Measurements from ENCODE around the gene TAS2R7. TPM values are rescaled to one million over a fixed set of nuclear protein-coding genes. Genes with fewer than 3 reads are reported as not detected.

Gene TAS2R7, protein sequence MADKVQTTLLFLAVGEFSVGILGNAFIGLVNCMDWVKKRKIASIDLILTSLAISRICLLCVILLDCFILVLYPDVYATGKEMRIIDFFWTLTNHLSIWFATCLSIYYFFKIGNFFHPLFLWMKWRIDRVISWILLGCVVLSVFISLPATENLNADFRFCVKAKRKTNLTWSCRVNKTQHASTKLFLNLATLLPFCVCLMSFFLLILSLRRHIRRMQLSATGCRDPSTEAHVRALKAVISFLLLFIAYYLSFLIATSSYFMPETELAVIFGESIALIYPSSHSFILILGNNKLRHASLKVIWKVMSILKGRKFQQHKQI
- total RNA-seq, result not detected

DNA sequence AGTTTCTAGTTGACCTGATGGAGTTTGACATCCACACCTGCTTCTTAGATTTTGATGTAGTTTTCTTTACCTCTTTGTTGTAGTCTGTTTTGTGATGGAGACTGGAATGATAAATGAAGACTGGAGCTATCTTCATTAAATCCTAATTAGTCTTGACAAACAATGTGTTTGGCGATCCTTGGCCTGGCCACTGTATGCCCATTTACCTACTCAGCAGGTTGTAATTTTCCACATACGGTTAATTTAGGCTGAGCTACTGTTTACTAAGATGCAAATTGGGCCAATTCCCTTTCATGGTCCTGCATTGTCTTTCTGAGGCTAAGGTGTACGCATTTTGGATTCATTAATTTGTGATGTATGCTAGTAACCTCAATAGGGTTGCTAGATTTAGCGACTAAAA lies at the start of gene TAS2R7:
Gene TAS2R7, minus strand, starts transcription at position 41 of the 400 bp plus-strand sequence. CDS start 57 bp downstream, outside the sequence.
- Mint-ChIP-seq H3K4me3 (no peak within 1 kb of the TSS), H3K27ac (no peak within 1 kb of the TSS), H3K9me3 (no peaks in the 10 kb centered on the region), H3K27me3 (peaks cover 19% of the 10 kb centered on the region), H3K36me3 (ENCODE audit: low read depth) (no peaks in the 10 kb centered on the region), H3K4me1 (no peaks in the 10 kb centered on the region)
- no peak for ATAC-seq (replicated peaks)

DNA sequence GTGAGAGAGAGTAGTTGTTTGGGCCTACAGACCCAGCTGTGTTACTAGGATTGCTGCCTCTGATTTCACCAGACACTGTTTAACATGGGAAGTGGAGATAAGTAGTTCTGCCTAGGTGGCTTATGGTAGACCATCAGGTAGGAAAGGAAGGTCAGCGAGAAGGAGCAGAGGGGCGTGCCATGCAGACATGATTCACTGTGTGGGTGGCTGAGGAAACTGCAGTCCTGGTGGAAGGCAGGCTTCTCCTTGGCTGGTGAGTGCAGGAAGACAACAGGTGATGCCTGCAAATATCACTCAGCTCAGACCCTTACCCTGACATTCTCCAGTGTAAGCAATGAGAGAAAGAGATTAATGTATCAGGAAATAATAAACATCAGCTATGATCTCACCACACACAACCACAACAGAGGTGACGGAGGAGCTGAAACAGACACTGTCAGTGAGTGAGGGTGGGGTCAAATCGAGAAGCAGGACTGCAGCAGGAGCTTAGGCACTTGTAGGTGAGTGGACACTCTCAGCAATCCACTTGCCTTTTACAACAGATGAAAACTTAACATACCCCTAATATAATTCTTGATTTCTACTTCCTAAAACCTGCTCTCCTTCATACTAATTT lies 48.9 kb upstream of the TAS2R7 start:
- Mint-ChIP-seq H3K27me3 (no peaks in the 10 kb centered on the region), H3K9me3 (no peaks in the 10 kb centered on the region), H3K36me3 (ENCODE audit: low read depth) (peaks cover 35% of the 10 kb centered on the region), H3K27ac (peak overlapping the region; percentile 71), H3K4me3 (no peak overlapping the region), H3K4me1 (peaks cover 28% of the 10 kb centered on the region)
- peak; percentile 56 for ATAC-seq (replicated peaks)

DNA sequence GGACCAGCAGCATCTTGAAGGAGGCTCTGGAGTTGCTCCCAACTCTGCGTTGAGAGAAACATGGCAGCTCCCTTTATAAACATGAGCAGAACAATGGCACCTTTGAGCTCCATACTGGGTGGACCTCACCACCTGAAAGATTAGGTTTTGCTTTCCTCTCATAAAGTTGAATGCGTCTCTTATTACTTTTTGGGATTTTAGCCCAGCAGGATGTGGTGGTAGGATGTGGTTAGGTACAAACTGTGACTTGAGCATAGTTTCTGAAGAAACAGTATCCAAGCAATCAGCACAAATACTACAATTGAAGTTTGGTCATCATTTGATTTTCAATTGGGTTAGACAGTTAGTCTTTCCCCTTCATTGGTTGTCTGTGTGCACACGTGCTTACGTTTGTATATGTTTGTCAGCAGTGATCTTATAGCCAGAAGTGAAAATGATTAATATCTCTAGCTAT lies 47.0 kb upstream of the TAS2R7 start, which contains the start of gene PRR4:
Gene PRR4, minus strand, starts transcription at position 51 of the 454 bp plus-strand sequence. Its CDS starts 38 bp downstream, at position 13.
- H3K27me3 Mint-ChIP-seq, result no peaks in the 10 kb centered on the region
- H3K4me3 Mint-ChIP-seq, result no peak within 1 kb of the TSS
- peak within 1 kb of the TSS; percentile 71 for H3K27ac Mint-ChIP-seq
- peaks cover 28% of the 10 kb centered on the region for H3K4me1 Mint-ChIP-seq
- no peaks in the 10 kb centered on the region for H3K9me3 Mint-ChIP-seq
- H3K36me3 Mint-ChIP-seq (ENCODE audit: low read depth), result peaks cover 40% of the 10 kb centered on the region
- peak; percentile 67 for ATAC-seq (replicated peaks)

GRCh38 chr12:10847744-10848143 lies 45.3 kb upstream of the TAS2R7 start:
- H3K36me3 Mint-ChIP-seq (ENCODE audit: low read depth), result peaks cover 40% of the 10 kb centered on the region
- ATAC-seq (replicated peaks), result no peak
- H3K4me1 Mint-ChIP-seq, result peaks cover 24% of the 10 kb centered on the region
- no peaks in the 10 kb centered on the region for H3K9me3 Mint-ChIP-seq
- peak overlapping the region; percentile 7 for H3K27ac Mint-ChIP-seq
- H3K27me3 Mint-ChIP-seq, result no peaks in the 10 kb centered on the region
- H3K4me3 Mint-ChIP-seq, result no peak overlapping the region

- H3K27ac Mint-ChIP-seq, result no peak overlapping the region
- no peaks in the 10 kb centered on the region for H3K4me1 Mint-ChIP-seq
- H3K27me3 Mint-ChIP-seq, result no peaks in the 10 kb centered on the region
- ATAC-seq (replicated peaks), result no peak
- no peak overlapping the region for H3K4me3 Mint-ChIP-seq
- H3K9me3 Mint-ChIP-seq, result no peaks in the 10 kb centered on the region
- peaks cover 30% of the 10 kb centered on the region for H3K36me3 Mint-ChIP-seq (ENCODE audit: low read depth)
Observed at GRCh38 chr12:10842862-10843261, 40.4 kb upstream of the TAS2R7 start.

- Mint-ChIP-seq H3K4me3 (no peak overlapping the region), H3K27me3 (no peaks in the 10 kb centered on the region), H3K9me3 (no peaks in the 10 kb centered on the region), H3K36me3 (ENCODE audit: low read depth) (no peaks in the 10 kb centered on the region), H3K27ac (no peak overlapping the region), H3K4me1 (no peaks in the 10 kb centered on the region)
- no peak for ATAC-seq (replicated peaks)
Observed at GRCh38 chr12:10838461-10838860, 36.0 kb upstream of the TAS2R7 start.

GRCh38 chr12:10829994-10830393 lies 27.6 kb upstream of the TAS2R7 start:
- no peaks in the 10 kb centered on the region for H3K27me3 Mint-ChIP-seq
- H3K4me3 Mint-ChIP-seq, result no peak overlapping the region
- no peaks in the 10 kb centered on the region for H3K9me3 Mint-ChIP-seq
- H3K27ac Mint-ChIP-seq, result no peak overlapping the region
- H3K36me3 Mint-ChIP-seq (ENCODE audit: low read depth), result no peaks in the 10 kb centered on the region
- H3K4me1 Mint-ChIP-seq, result no peaks in the 10 kb centered on the region
- ATAC-seq (replicated peaks), result no peak

GRCh38 chr12:10826258-10826657 lies 23.8 kb upstream of the TAS2R7 start, which contains the start of gene TAS2R10:
TAS2R10 (minus strand) TSS chr12:10826358; CDS start chr12:10826269, 89 bp downstream.
- Mint-ChIP-seq H3K27ac (no peak within 1 kb of the TSS), H3K36me3 (ENCODE audit: low read depth) (no peaks in the 10 kb centered on the region), H3K4me1 (no peaks in the 10 kb centered on the region), H3K4me3 (no peak within 1 kb of the TSS), H3K9me3 (no peaks in the 10 kb centered on the region), H3K27me3 (no peaks in the 10 kb centered on the region)
- no peak for ATAC-seq (replicated peaks)

DNA sequence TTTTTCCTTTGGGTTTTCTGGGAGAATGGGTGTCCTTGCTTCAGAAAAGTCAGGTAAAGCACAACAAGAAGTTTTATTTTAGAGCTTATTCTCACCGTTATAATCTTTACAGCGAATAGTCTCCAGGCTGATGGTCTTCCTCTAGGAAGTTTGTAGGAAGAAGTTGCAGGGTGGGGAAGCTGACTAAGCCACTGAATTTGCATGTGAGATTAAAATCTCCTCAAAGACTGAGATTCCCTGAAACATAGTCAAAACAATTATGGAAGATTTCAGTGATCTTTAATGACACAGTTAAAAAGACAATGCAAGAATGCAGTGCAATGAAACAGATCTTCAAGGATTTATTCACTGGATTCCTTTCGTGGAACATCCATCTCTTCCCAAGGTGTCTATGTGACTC lies 22.5 kb upstream of the TAS2R7 start:
- Mint-ChIP-seq H3K36me3 (ENCODE audit: low read depth) (no peaks in the 10 kb centered on the region), H3K27ac (no peak overlapping the region), H3K27me3 (no peaks in the 10 kb centered on the region), H3K4me1 (no peaks in the 10 kb centered on the region), H3K4me3 (no peak overlapping the region), H3K9me3 (no peaks in the 10 kb centered on the region)
- ATAC-seq (replicated peaks), result no peak

GRCh38 chr12:10811883-10812536 lies 9.6 kb upstream of the TAS2R7 start:
- no peak for ATAC-seq (replicated peaks)
- peaks cover 11% of the 10 kb centered on the region for H3K27me3 Mint-ChIP-seq
- no peaks in the 10 kb centered on the region for H3K9me3 Mint-ChIP-seq

GRCh38 chr12:10810068-10810467 lies 7.6 kb upstream of the TAS2R7 start, which contains the start of gene TAS2R9:
TAS2R9 (minus strand) TSS chr12:10810168; CDS start chr12:10810075, 93 bp downstream.
- peaks cover 16% of the 10 kb centered on the region for H3K27me3 Mint-ChIP-seq
- no peaks in the 10 kb centered on the region for H3K4me1 Mint-ChIP-seq
- ATAC-seq (replicated peaks), result no peak
- no peaks in the 10 kb centered on the region for H3K9me3 Mint-ChIP-seq
- H3K27ac Mint-ChIP-seq, result no peak within 1 kb of the TSS
- H3K36me3 Mint-ChIP-seq (ENCODE audit: low read depth), result no peaks in the 10 kb centered on the region
- no peak within 1 kb of the TSS for H3K4me3 Mint-ChIP-seq

More at GRCh38 chr12:10811883-10812536, 9.6 kb upstream of the TAS2R7 start:
- no peak overlapping the region for H3K27ac Mint-ChIP-seq
- H3K36me3 Mint-ChIP-seq (ENCODE audit: low read depth), result no peaks in the 10 kb centered on the region
- H3K4me3 Mint-ChIP-seq, result no peak overlapping the region
- no peaks in the 10 kb centered on the region for H3K4me1 Mint-ChIP-seq

GRCh38 chr12:10807186-10807585 lies 4.8 kb upstream of the TAS2R7 start, which contains the start of gene TAS2R8:
TAS2R8 (minus strand) TSS chr12:10807286; CDS start chr12:10806980, 306 bp downstream.
- ATAC-seq (replicated peaks), result no peak
- Mint-ChIP-seq H3K4me1 (no peaks in the 10 kb centered on the region), H3K27me3 (peaks cover 16% of the 10 kb centered on the region), H3K4me3 (no peak within 1 kb of the TSS), H3K36me3 (ENCODE audit: low read depth) (no peaks in the 10 kb centered on the region), H3K27ac (no peak within 1 kb of the TSS), H3K9me3 (no peaks in the 10 kb centered on the region)

- no peaks in the 10 kb centered on the region for H3K4me1 Mint-ChIP-seq
- H3K27ac Mint-ChIP-seq, result no peak overlapping the region
- no peak for ATAC-seq (replicated peaks)
- H3K4me3 Mint-ChIP-seq, result no peak overlapping the region
- H3K9me3 Mint-ChIP-seq, result no peaks in the 10 kb centered on the region
- H3K27me3 Mint-ChIP-seq, result peaks cover 23% of the 10 kb centered on the region
- H3K36me3 Mint-ChIP-seq (ENCODE audit: low read depth), result no peaks in the 10 kb centered on the region
Observed at GRCh38 chr12:10801741-10802140, 686 bp downstream of the TAS2R7 start.

DNA sequence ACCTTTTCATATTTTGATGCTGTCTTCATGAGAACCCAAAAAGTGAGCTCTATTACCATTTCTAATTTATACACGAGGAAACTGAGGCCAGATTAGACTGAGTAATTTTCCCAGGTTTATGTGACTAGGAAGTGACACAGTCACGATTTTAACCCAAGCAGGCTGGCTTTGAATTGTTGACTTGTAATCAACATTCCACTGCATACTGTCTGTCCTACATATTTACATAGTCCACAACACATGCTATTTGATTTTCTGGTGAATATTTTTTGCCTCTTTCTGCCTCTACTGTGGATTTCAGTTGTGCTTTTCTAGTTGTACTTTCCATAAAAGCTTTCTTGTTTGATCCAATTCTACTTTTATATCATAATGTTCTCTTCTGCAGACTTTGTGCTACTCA lies 8.2 kb downstream of the TAS2R7 start:
- Mint-ChIP-seq H3K9me3 (peaks cover 7% of the 10 kb centered on the region), H3K36me3 (ENCODE audit: low read depth) (no peaks in the 10 kb centered on the region), H3K27ac (no peak overlapping the region), H3K4me1 (peaks cover 4% of the 10 kb centered on the region), H3K27me3 (peaks cover 14% of the 10 kb centered on the region), H3K4me3 (no peak overlapping the region)
- ATAC-seq (replicated peaks), result no peak

Measured in activated T-helper 17 cell treated with anti-CD3 and anti-CD28 coated beads, Interleukin-2, amount 50 U/mL, for 72 hours (primary cell).